ENCODE results near the gene IRF2BPL. TPM values are rescaled to one million over a fixed set of nuclear protein-coding genes. Genes with fewer than 3 reads are reported as not detected.

IRF2BPL gene
- total RNA-seq, 2 donors from 2014 or later = 113 to 141 TPM

DNA sequence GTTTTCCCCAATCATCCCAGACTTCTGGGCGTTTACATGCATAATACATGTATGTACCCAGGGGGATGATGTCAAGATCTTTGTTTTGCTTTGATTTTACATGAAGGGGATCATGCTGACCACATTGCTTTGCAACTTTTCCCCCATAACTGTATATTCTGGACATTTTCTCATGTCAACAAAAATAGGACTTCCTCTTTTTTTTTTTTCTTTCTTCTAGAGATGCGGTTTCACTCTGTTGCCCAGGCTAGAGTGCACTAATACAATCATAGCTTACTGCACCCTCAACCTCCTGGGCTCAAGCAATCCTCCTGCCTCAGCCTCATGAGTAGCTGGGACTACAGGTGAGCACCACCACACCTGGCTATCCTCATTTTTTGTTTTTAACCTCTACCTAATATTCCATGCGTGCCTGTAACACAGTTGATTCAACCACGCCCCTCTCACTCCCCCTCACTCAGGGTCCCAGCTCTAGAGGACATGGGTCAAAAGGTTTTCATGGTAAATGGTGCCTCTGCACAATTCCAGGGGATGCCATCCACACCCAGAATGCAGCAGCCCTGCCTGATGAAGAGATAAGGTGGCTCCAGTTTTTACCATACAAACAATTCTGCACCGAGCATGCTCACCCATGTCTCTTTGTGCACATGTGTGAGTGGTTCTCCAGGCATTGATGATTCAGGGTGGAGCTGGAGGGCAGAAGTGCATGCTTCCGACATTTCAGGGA, 37.5 kb upstream of the IRF2BPL start:
- TF ChIP-seq POLR2AphosphoS5 (IDR thresholded peaks at IDR 0.05) (no peak), POLR2A (IDR thresholded peaks at IDR 0.05) (no peak)
- TF ChIP-seq, protein P1, sequence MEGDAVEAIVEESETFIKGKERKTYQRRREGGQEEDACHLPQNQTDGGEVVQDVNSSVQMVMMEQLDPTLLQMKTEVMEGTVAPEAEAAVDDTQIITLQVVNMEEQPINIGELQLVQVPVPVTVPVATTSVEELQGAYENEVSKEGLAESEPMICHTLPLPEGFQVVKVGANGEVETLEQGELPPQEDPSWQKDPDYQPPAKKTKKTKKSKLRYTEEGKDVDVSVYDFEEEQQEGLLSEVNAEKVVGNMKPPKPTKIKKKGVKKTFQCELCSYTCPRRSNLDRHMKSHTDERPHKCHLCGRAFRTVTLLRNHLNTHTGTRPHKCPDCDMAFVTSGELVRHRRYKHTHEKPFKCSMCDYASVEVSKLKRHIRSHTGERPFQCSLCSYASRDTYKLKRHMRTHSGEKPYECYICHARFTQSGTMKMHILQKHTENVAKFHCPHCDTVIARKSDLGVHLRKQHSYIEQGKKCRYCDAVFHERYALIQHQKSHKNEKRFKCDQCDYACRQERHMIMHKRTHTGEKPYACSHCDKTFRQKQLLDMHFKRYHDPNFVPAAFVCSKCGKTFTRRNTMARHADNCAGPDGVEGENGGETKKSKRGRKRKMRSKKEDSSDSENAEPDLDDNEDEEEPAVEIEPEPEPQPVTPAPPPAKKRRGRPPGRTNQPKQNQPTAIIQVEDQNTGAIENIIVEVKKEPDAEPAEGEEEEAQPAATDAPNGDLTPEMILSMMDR (IDR thresholded peaks at IDR 0.05) = no peak
- H3K27ac ChIP-seq = no peak overlapping the region
- peaks cover 3% of the 10 kb centered on the region for H3K4me1 ChIP-seq (replicated peaks)
- intact Hi-C loops (cut with DNase I) = loop anchor here (5.0 kb wide), 1 partner anchor 154 kb away; no protein-coding TSS in a partner anchor
- H3K4me3 ChIP-seq = no peak overlapping the region
- H3K27me3 ChIP-seq (replicated peaks; ENCODE audit: insufficient read depth) = no peaks in the 10 kb centered on the region
- DNase-seq (ENCODE audit: low spot score) = no peak
- 79% methylated on average over 6 of the region's 6 CpGs for WGBS
- no peaks in the 10 kb centered on the region for H3K36me3 ChIP-seq
- no peaks in the 10 kb centered on the region for H3K9me3 ChIP-seq

DNA sequence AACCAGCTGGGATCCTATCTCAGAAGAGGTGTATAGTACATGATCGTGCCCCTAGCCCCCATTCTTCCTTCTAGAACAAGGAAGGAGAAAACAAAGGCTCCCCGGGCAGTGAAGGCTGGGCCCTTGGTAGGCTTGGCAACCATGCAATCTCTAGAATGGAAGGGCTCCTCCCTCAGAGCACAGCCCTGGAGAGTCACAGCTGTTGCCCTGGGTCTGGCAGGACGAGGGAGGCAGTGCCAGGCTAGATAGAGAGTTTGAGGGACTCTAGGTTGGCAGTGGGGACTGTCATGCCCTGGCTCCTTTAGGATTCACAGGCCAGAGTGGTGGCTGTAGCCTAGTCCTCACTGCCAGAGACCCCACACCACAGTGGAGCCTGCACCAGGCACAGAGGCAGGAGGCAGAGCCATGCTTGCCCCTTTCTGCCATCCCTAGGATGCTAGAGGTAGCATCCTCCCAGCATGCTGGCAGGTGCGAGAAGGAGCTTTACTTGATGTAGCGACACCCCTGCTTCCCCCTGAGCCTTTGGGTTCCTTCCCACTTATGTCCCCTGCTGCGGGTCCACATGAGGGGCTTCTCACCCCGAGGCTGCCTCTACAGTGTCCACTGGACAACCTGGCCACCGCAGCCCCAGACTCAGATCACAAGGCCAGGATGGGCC, 36.1 kb upstream of the IRF2BPL start:
- H3K27ac ChIP-seq = no peak overlapping the region
- no peak overlapping the region for H3K4me3 ChIP-seq
- peaks cover 3% of the 10 kb centered on the region for H3K4me1 ChIP-seq (replicated peaks)
- H3K27me3 ChIP-seq (replicated peaks; ENCODE audit: insufficient read depth) = no peaks in the 10 kb centered on the region
- TF ChIP-seq, protein P1 (IDR thresholded peaks at IDR 0.05) = no peak
- TF ChIP-seq POLR2AphosphoS5 (IDR thresholded peaks at IDR 0.05) (no peak), POLR2A (IDR thresholded peaks at IDR 0.05) (no peak)
- intact Hi-C loops (cut with DNase I) = loop anchor here (5.0 kb wide), 1 partner anchor 152 kb away; no protein-coding TSS in a partner anchor
- DNase-seq (ENCODE audit: low spot score) = no peak
- H3K36me3 ChIP-seq = no peaks in the 10 kb centered on the region
- WGBS = 90% methylated on average over 8 of the region's 8 CpGs
- H3K9me3 ChIP-seq = no peaks in the 10 kb centered on the region

DNA sequence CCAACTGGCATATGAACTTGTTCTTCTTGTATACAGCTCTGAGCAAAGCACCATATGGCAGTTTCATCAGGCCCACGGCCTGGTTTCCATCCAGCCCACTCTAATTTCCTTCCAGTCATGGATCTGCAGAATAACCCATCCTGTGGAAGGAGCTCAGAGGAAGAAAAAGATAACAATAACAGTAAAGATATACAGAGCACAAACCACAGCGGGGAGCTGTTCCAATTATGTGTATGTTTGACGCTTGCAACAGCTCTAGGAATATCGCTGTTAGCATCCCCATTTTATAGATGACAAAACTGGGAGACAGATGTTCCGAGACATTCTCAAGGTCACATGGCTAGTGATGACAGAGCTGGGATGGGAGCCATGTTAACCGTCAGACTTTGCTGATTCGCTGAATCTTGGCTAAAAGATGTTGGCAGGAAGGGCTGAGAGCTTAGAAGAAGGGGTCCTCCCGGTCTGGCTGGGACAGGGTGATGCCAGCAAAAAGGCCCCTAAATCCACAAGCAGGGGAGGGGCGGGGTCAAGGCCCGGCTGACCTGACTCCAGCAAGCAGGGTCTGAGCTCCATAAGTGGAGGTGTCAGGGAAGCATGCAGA, 35.2 kb upstream of the IRF2BPL start:
- Histone ChIP-seq H3K36me3 (no peaks in the 10 kb centered on the region), H3K27me3 (replicated peaks; ENCODE audit: insufficient read depth) (no peaks in the 10 kb centered on the region), H3K9me3 (no peaks in the 10 kb centered on the region), H3K4me3 (no peak overlapping the region), H3K4me1 (replicated peaks) (no peaks in the 10 kb centered on the region), H3K27ac (no peak overlapping the region)
- intact Hi-C loops (cut with DNase I) = no loop called here
- 61% methylated on average over 10 of the region's 10 CpGs for WGBS
- TF ChIP-seq, protein P1 (IDR thresholded peaks at IDR 0.05) = no peak
- DNase-seq (ENCODE audit: low spot score) = no peak

DNA sequence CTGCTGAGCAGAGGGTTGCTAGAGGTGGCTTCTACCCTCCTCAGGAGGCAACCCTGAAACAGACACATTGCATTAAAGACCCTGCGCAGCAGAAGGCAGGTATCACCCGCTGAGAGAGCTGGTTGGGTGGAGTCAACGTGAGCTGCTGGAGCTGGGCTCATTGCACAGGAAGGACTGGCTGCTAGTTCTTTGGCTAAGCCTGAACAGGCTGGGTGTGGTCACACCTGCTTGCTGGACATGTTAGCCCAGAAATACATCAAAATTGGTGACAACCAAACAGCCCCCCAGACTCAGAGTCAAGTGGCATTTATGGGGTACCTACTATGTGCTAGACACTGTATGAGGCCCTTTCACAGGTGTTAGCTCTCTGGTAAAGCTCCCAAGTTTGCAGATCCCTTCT, 33.8 kb upstream of the IRF2BPL start:
- TF ChIP-seq, protein P1 (IDR thresholded peaks at IDR 0.05) = no peak
- no peak for TF ChIP-seq POLR2A (IDR thresholded peaks at IDR 0.05)
- no peak for TF ChIP-seq POLR2AphosphoS5 (IDR thresholded peaks at IDR 0.05)
- intact Hi-C loops (cut with DNase I) = no loop called here
- Histone ChIP-seq H3K9me3 (no peaks in the 10 kb centered on the region), H3K36me3 (no peaks in the 10 kb centered on the region), H3K27me3 (replicated peaks; ENCODE audit: insufficient read depth) (no peaks in the 10 kb centered on the region), H3K4me1 (replicated peaks) (no peaks in the 10 kb centered on the region), H3K27ac (no peak overlapping the region), H3K4me3 (no peak overlapping the region)
- 88% methylated on average over 3 of the region's 3 CpGs for WGBS
- DNase-seq (ENCODE audit: low spot score) = no peak

Measured in prostate gland (tissue), 2 donors.